Neural crest cell (in vitro differentiated cells): ENCODE measurements around the gene APPBP2. TPM values are rescaled to one million over a fixed set of nuclear protein-coding genes. Genes with fewer than 3 reads are reported as not detected.

Experiments used
- DNase-seq: peaks from one replicate; pipeline ENCODE4 v3.0.0; 2021; ENCODE audit warnings: low read depth, mixed read lengths, low spot score
- H3K27ac Mint-ChIP-seq: one replicate; pipeline ENCODE4 v1.8.0; 2021; ENCODE audit warnings: mild to moderate bottlenecking, mixed read lengths; ENCODE audit not compliant: unreplicated experiment
- H3K27me3 Mint-ChIP-seq: 2 replicates; pipeline ENCODE4 v1.8.0; 2021; ENCODE audit warnings: low read depth, mild to moderate bottlenecking, mixed read lengths
- H3K36me3 Mint-ChIP-seq: 2 replicates; pipeline ENCODE4 v1.8.0; 2021; ENCODE audit warnings: low read depth, mild to moderate bottlenecking, mixed read lengths
- H3K4me1 Mint-ChIP-seq: 2 replicates; pipeline ENCODE4 v1.8.0; 2021; ENCODE audit warnings: mixed read lengths
- H3K4me3 Mint-ChIP-seq: one replicate; pipeline ENCODE4 v1.8.0; 2021; ENCODE audit warnings: mild to moderate bottlenecking, mixed read lengths
- H3K9me3 Mint-ChIP-seq: 2 replicates; pipeline ENCODE4 v1.8.0; 2021; ENCODE audit warnings: mixed read lengths
- CTCF ChIP-seq: fragments of 200-600 bp; sonication (generic); conservative IDR thresholded peaks from 2 replicates; pipeline ENCODE4 v1.5.0; 2021; ENCODE audit warnings: antibody characterized with exemption, mild to moderate bottlenecking
- total RNA-seq: library from RNA; stranded (reverse); gene quantifications from 2 replicates; pipeline ENCODE4 v1.2.1, GENCODE V29; 2021

Gene APPBP2
- total RNA-seq, 1 donor from 2014 or later: 59.2 TPM

GRCh38 chr17:60461584-60461983 is 64.5 kb downstream of the APPBP2 start:
- Mint-ChIP-seq H3K36me3 (peaks cover 31% of the 10 kb centered on the region), H3K9me3 (peaks cover 6% of the 10 kb centered on the region)

GRCh38 chr17:60457148-60457547 is 68.9 kb downstream of the APPBP2 start:
- no peak overlapping the region for H3K4me3 Mint-ChIP-seq

More at GRCh38 chr17:60461584-60461983, 64.5 kb downstream of the APPBP2 start:
- DNase-seq: no peak
- TF ChIP-seq CTCF: no peak
- Mint-ChIP-seq H3K4me3 (no peak overlapping the region), H3K4me1 (no peaks in the 10 kb centered on the region), H3K27me3 (no peaks in the 10 kb centered on the region), H3K27ac (no peak overlapping the region)

GRCh38 chr17:60455378-60455777 is 70.7 kb downstream of the APPBP2 start:
- Mint-ChIP-seq H3K4me1 (no peaks in the 10 kb centered on the region), H3K9me3 (peaks cover 6% of the 10 kb centered on the region), H3K27me3 (no peaks in the 10 kb centered on the region), H3K4me3 (no peak overlapping the region), H3K36me3 (peaks cover 26% of the 10 kb centered on the region), H3K27ac (no peak overlapping the region)
- DNase-seq: no peak
- no peak for TF ChIP-seq CTCF

More at GRCh38 chr17:60457148-60457547, 68.9 kb downstream of the APPBP2 start:
- no peak for DNase-seq
- TF ChIP-seq CTCF: no peak
- Mint-ChIP-seq H3K4me1 (no peaks in the 10 kb centered on the region), H3K27ac (no peak overlapping the region), H3K9me3 (peaks cover 6% of the 10 kb centered on the region), H3K27me3 (no peaks in the 10 kb centered on the region), H3K36me3 (peaks cover 33% of the 10 kb centered on the region)

GRCh38 chr17:60451965-60452364 is 74.1 kb downstream of the APPBP2 start:
- TF ChIP-seq CTCF: no peak

GRCh38 chr17:60451071-60451470 is 75.0 kb downstream of the APPBP2 start:
- H3K9me3 Mint-ChIP-seq: no peaks in the 10 kb centered on the region
- H3K27ac Mint-ChIP-seq: no peak overlapping the region
- H3K4me1 Mint-ChIP-seq: no peaks in the 10 kb centered on the region
- no peak overlapping the region for H3K4me3 Mint-ChIP-seq
- no peak for DNase-seq
- peaks cover 14% of the 10 kb centered on the region for H3K36me3 Mint-ChIP-seq
- no peaks in the 10 kb centered on the region for H3K27me3 Mint-ChIP-seq
- no peak for TF ChIP-seq CTCF

More at GRCh38 chr17:60451965-60452364, 74.1 kb downstream of the APPBP2 start:
- no peak overlapping the region for H3K4me3 Mint-ChIP-seq
- no peaks in the 10 kb centered on the region for H3K27me3 Mint-ChIP-seq
- H3K36me3 Mint-ChIP-seq: peaks cover 20% of the 10 kb centered on the region
- no peaks in the 10 kb centered on the region for H3K9me3 Mint-ChIP-seq
- no peaks in the 10 kb centered on the region for H3K4me1 Mint-ChIP-seq
- DNase-seq: no peak
- no peak overlapping the region for H3K27ac Mint-ChIP-seq

GRCh38 chr17:60447375-60447774 is 78.7 kb downstream of the APPBP2 start:
- Mint-ChIP-seq H3K27me3 (no peaks in the 10 kb centered on the region), H3K9me3 (no peaks in the 10 kb centered on the region), H3K27ac (no peak overlapping the region), H3K4me1 (peaks cover 8% of the 10 kb centered on the region), H3K4me3 (no peak overlapping the region), H3K36me3 (peaks cover 10% of the 10 kb centered on the region)
- DNase-seq: no peak
- no peak for TF ChIP-seq CTCF
